Measurements from ENCODE around the gene SLC45A1.

Gene SLC45A1

GRCh38 chr1:8349473-8349865, 31.6 kb downstream of the SLC45A1 start:
- no peak for DNase-seq (ENCODE audit: low spot score)
- Histone ChIP-seq H3K27ac (peak overlapping the region in 1 of 2 donors; percentile 81), H3K4me3 (no peak overlapping the region)
- TF ChIP-seq CTCF (IDR thresholded peaks at IDR 0.05): no peak

GRCh38 chr1:8349961-8350360, 32.0 kb downstream of the SLC45A1 start:
- no peak for DNase-seq (ENCODE audit: low spot score)
- Histone ChIP-seq H3K27ac (peak overlapping the region; percentile 26 to 81), H3K4me3 (no peak overlapping the region)
- no peak for TF ChIP-seq CTCF (IDR thresholded peaks at IDR 0.05)

GRCh38 chr1:8350914-8351684, 33.2 kb downstream of the SLC45A1 start:
- no peak for TF ChIP-seq CTCF (IDR thresholded peaks at IDR 0.05)
- Histone ChIP-seq H3K27ac (peak overlapping the region in 1 of 2 donors; percentile 81), H3K4me3 (no peak overlapping the region)
- no peak for DNase-seq (ENCODE audit: low spot score)

GRCh38 chr1:8351693-8352470, 34.0 kb downstream of the SLC45A1 start:
- peak; percentile 54 for TF ChIP-seq CTCF (IDR thresholded peaks at IDR 0.05)
- H3K4me3 ChIP-seq: no peak overlapping the region
- H3K27ac ChIP-seq: peak overlapping the region; percentile 36 to 81
- DNase-seq (ENCODE audit: low spot score): no peak

GRCh38 chr1:8352471-8352845, 34.5 kb downstream of the SLC45A1 start:
- TF ChIP-seq CTCF (IDR thresholded peaks at IDR 0.05): no peak
- H3K27ac ChIP-seq: peak overlapping the region; percentile 36 to 81
- DNase-seq (ENCODE audit: low spot score): no peak
- no peak overlapping the region for H3K4me3 ChIP-seq

GRCh38 chr1:8352886-8353785, 35.2 kb downstream of the SLC45A1 start:
- no peak overlapping the region for H3K4me3 ChIP-seq
- TF ChIP-seq CTCF (IDR thresholded peaks at IDR 0.05): no peak
- peak overlapping the region; percentile 36 to 81 for H3K27ac ChIP-seq
- no peak for DNase-seq (ENCODE audit: low spot score)
